ENCODE results near the gene MCF2L2. TPM values are rescaled to one million over a fixed set of nuclear protein-coding genes. Genes with fewer than 3 reads are reported as not detected.

The MCF2L2 gene
- total and polyA plus RNA-seq, 9 of the 15 experiments (the other 6 are each of a cell fraction or from before 2014, with no cell fraction given) = 0.56 to 4.2 (median 3.0) TPM

GRCh38 chr3:183447206-183448001, 19.0 kb upstream of the MCF2L2 start (continued):
- TF ChIP-seq NFRKB (IDR thresholded peaks at IDR 0.05; ENCODE audit: low read depth) (peak; percentile 97), ATF4 (CRISPR knock-in tag; IDR thresholded peaks at IDR 0.05) (no peak), PHF21A (IDR thresholded peaks at IDR 0.05; ENCODE audit: borderline replicate concordance, low read depth) (0 out of 2 replicates have a peak, but pooled peaks have one; percentile 31), HDAC3 (IDR thresholded peaks at IDR 0.05; ENCODE audit: borderline replicate concordance, partially characterized antibody) (no peak), TRIM28 (IDR thresholded peaks at IDR 0.05) (peak; percentile 76; the same call in 1 of the 2 replicates), TEAD4 (IDR thresholded peaks at IDR 0.05; ENCODE audit: low read length) (no peak; the same call in 1 of the 2 replicates), TEAD4 (CRISPR knock-in tag; IDR thresholded peaks at IDR 0.05; ENCODE audit: borderline replicate concordance) (peak; percentile 54; the same call in 1 of the 2 replicates), PHF20 (IDR thresholded peaks at IDR 0.05; ENCODE audit: partially characterized antibody) (peak; percentile 73), DACH1 (IDR thresholded peaks at IDR 0.05; ENCODE audit: partially characterized antibody) (no peak), BCL6 (CRISPR knock-in tag; IDR thresholded peaks at IDR 0.05) (no peak), POLR2G (IDR thresholded peaks at IDR 0.05; ENCODE audit: low read depth, low read length) (peak; percentile 100), ESRRB (CRISPR knock-in tag; IDR thresholded peaks at IDR 0.05; ENCODE audit: borderline replicate concordance) (no peak), PBX2 (CRISPR knock-in tag; IDR thresholded peaks at IDR 0.05; ENCODE audit: low read depth) (no peak), PBX2 (tag; conservative IDR thresholded peaks at IDR 0.05; ENCODE audit: low read depth) (no peak), TCF3 (CRISPR knock-in tag; IDR thresholded peaks at IDR 0.05) (peak; percentile 51; the same call in 1 of the 2 replicates), RBM22 (IDR thresholded peaks at IDR 0.05; ENCODE audit: low read depth, low read length, poor library complexity, severe bottlenecking) (peak; percentile 73), MAFF (IDR thresholded peaks at IDR 0.05; ENCODE audit: low read length) (no peak), RFX1 (IDR thresholded peaks at IDR 0.05) (peak; percentile 83), ZNF589 (CRISPR knock-in tag; IDR thresholded peaks at IDR 0.05; ENCODE audit: low read depth) (0 out of 2 replicates have a peak, but pooled peaks have one; percentile 46)
- TF ChIP-seq, protein P1, sequence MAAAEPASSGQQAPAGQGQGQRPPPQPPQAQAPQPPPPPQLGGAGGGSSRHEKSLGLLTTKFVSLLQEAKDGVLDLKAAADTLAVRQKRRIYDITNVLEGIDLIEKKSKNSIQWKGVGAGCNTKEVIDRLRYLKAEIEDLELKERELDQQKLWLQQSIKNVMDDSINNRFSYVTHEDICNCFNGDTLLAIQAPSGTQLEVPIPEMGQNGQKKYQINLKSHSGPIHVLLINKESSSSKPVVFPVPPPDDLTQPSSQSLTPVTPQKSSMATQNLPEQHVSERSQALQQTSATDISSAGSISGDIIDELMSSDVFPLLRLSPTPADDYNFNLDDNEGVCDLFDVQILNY (CRISPR knock-in tag; IDR thresholded peaks at IDR 0.05) = no peak
- TF ChIP-seq, protein P2, sequence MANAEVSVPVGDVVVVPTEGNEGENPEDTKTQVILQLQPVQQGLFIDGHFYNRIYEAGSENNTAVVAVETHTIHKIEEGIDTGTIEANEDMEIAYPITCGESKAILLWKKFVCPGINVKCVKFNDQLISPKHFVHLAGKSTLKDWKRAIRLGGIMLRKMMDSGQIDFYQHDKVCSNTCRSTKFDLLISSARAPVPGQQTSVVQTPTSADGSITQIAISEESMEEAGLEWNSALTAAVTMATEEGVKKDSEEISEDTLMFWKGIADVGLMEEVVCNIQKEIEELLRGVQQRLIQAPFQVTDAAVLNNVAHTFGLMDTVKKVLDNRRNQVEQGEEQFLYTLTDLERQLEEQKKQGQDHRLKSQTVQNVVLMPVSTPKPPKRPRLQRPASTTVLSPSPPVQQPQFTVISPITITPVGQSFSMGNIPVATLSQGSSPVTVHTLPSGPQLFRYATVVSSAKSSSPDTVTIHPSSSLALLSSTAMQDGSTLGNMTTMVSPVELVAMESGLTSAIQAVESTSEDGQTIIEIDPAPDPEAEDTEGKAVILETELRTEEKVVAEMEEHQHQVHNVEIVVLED (CRISPR knock-in tag; IDR thresholded peaks at IDR 0.05) = no peak
